GM21515 (cell line): ENCODE data around the gene ZDHHC5.
"Not testable (repeated sequence)": the region's sequence is repeated elsewhere in the genome, so short reads cannot be mapped to it uniquely, and the experiment has no call there.

ENCODE experiments used
- ATAC-seq: cut with Tn5 transposase; IDR thresholded peaks from one replicate; pipeline ENCODE4 v1.9.1; 2021; ENCODE audit not compliant: unreplicated experiment

ZDHHC5 gene

DNA sequence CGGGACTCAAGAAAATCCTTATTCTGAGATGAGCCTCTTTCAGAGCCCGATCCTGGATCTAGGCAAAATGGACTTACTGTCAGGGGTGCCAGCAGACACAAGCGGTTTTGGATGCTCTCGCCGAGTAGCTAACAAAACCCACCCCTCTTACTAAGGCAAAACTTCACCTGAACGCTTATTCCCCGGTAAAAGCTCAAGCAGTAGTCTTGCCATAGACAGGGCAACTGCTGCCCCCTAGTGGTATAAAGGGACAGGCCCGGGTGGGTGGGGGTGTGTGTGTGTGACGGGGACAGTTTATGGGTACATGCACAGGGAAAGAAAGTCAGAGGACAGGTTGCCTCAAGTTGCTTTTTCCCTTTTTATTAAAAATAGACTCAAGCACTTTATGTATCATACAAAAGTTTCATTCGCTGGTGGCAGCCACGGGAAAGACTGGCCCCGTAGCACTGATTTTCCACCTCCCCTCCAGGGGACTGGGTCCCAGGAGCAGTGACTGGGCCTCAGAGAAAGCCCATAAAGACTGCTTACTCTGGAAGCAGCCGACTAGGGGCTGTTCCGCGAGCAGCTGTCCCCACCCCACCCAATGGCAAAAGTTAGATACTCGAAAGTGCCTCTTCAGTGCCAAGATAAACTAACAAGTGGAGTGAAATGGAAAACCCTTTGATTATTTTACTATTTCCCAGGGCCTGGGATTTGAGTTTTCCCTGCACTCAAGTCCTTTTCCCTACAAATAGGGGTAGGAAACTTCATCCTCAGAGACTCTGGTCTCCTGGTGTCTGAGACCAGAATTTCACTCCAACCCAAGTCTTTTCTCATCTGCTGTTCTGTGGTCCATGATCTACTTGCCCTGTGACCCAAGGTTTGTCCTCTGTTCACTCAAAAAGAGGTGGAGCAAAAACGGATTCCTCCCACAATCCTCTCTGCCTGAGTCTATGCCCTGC is 22.9 kb upstream of the ZDHHC5 start:
- peak; percentile 56 for ATAC-seq

DNA sequence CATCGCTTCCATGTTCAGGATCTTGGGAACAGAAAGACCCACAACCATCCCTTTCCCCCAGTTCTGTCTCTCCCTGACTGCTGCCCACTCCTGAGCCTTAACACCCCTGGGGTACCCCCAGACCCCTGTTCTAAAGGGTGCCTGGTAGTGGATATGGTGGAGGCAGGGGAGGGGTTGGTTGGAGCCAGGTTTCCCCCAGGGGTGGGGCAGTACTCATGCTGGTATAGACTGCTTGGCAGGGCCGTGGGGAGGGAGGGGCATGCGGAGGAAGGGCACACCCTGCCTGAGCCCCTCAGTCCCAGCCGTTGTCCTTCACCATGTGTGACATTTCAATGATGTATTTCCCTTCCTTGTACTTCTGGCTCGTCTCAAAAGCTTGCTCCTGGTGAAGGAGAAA is 22.2 kb upstream of the ZDHHC5 start:
- no peak for ATAC-seq

DNA sequence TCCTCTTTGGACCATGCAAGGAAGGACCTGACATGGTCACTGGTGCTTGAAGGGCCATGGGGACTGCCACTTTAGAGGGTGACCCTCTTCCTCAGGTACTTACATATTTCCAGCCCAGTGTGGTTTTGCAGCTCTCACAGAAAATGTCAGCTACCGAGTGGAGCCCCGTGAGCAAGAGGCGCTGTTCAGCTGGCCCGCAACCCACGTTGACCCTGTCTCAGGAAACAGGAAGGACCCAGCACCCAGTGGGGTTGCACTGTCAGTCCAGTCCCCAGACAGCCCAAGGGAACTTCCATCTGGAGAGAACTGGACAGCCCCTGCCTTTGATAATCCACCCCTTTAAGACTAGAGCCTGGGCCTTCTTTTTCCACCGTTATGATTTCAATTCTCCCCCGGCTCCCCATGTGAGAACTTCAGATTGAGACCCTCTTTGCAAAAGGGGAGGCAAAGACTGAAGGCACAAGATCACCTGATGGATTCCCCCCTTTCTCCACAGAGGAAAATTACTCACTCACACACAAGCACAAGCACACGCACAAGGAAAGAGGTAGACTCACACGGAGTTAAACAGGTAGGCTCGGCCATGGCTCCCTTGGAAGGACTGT is 21.6 kb upstream of the ZDHHC5 start:
- no peak for ATAC-seq

DNA sequence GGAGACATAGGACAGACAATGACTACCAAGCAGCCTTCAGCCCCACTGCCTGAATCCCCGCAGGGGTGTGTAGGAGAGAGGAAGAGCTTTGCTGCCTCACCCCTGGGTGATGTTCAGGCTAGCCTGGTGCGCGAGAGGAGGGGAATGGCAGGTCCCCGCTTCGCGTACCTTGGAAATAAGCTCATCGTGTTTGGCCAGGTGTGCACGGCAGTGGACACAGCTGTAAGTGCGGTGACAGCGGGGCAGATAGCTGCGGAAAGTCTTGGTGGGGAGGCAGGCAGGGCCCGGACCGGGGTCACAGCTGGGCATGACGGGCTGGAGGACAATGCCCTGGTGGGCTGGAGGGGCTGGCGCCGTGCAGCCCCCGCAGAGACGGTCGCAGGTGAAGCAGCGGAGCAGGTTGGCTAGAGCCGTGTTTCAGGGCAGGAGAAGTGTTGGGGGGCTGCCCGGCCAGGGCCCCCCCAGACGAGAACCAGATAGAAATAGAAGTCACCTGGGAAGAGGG is 21.1 kb upstream of the ZDHHC5 start:
- no peak for ATAC-seq

DNA sequence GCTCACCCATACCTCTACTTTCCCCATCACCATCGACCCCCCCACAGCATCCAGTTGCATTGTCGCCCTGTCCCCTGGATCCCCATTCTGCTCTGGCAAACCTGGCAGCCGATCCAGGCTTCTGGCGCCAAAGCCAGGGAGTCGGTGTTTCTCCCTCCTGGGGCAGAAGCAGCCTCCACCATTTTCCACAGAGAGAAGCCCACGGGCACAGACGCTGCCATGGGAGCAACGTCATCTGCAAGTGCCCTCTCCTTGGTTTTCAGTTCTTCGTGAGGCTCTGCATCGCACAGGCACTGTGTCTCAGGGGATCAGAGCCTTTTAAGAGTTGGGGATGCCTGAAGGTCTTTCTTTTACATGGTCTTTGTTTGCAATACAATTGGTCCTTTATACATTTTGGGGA is 20.5 kb upstream of the ZDHHC5 start:
- ATAC-seq = no peak

DNA sequence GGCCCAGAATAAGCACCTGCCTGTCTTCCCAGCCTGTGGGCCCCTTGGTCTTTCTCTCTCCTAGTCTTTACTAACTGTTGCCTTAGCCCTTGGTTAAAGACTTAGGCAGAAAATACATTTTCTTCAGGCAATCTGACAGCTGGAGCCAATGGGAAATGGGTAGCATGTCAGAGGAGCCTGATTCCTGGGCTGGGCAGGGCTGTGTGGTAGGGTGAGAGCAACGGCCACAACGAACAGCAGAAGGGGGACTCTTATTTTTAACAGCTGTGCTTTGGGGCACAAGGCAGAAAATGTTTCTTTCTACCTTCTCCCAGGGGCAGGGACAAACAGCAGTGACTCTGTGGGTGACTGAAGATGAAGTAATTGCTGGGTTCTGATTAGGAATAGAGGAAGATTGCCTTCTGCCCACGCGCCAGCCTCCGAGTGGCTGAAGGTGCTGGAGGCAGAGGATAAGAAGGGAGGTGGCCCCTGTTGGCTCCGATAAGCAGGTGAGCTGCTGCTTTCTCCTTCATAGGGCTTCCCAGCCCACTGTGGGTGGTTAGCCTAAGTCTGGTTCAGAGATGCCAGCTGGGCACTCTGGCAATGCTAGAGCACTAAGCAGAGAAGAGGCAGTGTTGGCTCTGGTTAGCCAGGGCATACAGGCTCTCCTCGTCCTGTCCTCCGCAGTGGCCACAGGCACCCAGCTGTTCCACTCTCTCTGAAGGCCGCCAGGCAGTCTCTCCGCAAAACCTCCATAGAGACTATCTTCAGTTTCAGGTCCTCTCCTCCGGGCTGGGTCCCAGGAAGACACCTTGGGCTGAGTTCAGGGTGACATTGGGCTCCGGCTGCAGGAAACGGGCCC is 19.7 kb upstream of the ZDHHC5 start:
- ATAC-seq = no peak

DNA sequence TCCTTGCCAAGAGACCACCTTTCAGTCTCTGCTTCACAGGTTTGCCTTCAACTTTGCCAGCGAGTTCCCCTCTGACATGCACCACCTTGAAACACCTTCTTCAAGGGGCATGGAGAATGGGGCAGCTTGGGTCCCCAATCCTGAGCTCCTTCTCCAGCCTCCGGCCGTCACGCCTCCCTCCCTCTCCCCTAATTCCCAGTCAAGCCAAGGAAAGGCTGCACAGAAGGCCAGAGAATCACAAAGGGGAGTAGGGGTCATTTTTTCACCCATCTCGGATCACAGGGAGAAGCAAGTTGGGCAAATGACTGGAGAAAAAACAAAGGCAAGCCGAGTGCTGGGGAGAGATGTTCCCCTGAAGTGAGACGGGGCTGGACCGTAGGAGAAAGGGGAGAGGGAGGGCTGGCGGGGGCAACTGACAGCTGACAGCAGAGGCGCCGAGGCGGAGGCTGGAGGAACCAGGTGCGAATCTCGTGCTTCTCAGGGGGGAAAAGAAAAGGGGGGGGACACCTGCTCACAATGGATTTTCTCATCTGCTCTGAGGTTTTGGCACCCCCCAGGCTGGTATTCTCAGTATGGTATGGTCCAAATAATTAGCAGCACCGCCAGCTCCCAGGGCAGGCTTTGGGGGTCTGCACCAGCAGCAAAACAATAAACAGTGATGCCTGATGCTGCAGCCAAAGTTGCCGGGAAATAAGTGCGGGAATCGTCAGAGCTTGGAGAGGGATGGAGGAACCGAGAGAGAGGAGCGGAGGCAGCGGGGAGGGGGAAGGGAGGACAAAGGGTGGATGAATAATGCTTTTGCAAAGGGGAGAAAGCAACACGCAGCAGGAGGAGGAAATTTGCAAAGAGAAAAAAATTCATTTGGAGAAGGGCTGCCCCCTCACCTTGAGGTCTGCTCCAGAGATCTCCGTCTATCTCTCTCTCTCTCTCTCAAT is 18.8 kb upstream of the ZDHHC5 start:
- ATAC-seq = no peak

DNA sequence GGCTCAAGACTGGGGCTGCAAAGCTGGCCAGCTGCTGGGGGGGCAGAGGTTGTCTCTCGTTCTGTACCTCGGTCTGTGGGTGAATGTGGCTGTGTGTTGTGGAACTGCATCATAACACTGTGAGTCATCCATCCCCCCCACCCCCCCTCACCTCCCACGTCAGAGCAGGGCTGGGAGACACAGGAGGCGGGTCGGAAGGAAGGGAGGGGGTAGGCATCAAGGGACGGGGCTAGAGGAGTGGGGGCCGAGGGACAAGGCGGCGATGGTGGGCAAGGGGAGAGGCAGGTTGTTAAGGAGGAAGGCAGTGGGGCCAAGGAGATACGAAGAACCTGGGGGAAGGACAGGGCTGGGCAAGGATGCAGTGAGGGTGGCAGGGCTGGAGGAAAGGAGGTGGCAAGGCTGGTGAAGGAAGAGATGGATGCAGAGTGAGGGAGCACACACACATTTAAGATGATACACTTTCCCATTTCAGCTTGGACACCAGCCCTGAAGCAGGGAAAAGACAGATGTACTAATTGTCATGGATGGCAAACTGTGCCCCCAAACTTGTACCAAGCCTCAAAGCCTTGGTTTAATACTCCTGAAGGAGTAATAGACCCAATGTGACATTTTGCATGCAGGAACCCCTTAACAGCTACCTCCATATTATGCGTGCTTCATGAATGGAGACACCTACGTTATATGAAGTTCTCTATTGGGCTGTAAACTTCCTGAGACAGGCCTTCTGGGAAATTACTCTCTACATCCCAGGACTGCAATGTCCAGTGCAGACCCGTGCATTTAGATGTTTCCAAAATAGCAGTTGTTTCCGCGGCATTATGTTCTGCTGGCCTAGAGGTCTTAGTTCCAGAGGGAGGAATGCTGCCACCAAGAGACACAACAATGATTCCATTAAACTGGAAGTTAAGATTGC is 17.8 kb upstream of the ZDHHC5 start, which contains the start of gene YPEL4:
TSS of gene YPEL4 (minus strand) at position 87 of the 913 bp plus-strand sequence. CDS start 2,805 bp downstream, outside the sequence.
- no peak for ATAC-seq

DNA sequence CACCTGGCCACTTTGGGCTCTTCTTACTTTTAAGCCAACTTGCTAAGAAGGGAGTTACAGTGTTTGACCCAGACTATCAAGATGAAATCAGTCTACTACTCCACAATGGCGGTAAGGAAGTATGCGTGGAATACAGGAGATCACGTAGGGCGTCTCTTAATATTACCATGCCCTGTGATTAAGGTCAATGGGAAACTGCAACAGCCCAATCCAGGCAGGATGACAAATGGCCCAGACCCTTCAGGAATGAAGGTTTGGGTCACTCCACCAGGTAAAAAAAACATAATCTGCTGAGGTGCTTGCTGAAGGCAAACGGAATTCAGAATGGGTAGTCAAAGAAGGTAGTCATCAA is 17.2 kb upstream of the ZDHHC5 start:
- ATAC-seq = no peak

DNA sequence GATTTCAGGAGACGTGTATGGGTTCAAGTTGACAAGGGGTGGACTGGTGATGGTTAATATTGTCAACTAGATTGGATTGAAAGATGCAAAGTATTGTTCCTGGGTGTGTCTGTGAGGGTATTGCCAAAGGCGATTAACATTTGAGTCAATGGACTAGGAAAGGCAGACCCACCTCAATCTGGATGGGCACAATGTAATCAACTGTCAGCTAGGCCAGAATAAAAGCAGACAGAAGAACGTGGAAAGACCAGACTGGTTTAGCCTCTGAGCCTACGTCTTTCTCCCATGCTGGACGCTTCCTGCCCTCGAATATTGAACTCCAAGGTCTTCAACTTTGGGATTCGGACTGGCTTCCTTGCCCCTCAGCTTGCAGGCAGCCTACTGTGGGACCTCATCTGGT is 16.5 kb upstream of the ZDHHC5 start:
- ATAC-seq = no peak

DNA sequence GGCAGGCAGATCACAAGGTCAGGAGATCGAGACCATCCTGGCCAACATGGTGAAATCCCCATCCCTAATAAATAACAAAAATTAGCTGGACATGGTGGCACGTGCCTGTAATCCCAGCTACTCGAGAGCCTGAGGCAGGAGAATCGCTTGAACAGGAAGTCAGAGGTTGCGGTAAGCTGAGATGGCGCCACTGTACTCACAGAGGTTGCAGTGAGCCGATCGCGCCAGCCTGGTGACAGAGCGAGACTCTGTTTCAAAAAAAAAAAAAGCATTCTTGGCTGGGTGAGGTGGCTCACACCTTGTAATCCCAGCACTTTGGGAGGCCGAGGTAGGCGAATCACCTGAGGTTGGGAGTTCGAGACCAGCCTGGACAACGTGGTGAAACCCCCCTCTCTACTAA is 15.7 kb upstream of the ZDHHC5 start:
- not testable (repeated sequence) for ATAC-seq

DNA sequence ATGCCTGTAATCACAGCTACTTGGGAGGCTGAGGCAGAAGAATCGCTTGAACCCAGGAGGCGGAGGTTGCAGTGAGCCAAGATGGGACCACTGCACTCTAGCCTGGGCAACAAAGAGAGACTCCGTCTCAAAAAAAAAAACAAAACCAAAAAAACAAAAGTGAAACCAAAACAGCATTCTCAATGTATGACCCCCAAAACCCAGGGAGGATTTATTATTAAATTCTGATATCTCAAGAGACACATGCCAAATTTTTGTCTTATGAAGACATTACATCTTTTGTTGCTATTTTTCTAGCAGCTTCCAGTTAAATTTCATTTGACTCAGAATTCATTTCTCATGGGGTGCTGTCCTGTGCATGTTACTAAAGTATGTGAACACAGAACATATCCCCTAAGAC is 15.3 kb upstream of the ZDHHC5 start:
- no peak for ATAC-seq

DNA sequence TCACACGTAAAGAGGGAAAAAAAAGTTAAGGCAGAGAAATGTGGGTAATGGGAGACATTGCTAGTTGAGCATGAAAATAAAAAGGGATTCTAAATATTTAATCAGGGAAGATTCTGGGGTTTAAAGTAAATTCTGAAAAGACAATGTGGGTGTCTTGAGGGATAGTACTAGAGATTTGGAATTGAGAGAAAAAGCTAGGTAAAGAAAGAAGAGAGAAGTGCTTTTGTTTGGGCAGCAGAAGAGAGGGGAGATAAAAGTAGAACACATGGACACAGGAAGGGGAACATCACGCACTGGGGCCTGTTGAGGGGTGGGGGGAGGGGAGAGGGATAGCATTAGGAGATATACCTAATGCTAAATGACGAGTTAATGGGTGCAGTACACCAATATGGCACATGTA is 14.8 kb upstream of the ZDHHC5 start:
- no peak for ATAC-seq

DNA sequence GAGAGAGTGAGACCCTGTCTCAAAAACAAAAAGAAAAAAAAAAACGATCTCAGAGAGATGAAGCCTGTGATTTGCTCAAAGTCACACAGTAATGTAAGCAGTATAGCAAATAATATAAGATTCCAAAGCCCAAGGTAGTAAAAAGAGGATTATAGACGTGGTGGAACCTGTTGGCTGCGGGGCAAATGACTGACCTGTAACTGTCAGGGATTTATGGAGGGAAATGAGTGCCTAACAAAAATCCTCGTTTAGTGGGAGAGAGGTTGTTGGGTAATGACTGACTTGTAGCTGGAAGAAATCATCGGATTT is 11.1 kb upstream of the ZDHHC5 start:
- ATAC-seq = no peak

DNA sequence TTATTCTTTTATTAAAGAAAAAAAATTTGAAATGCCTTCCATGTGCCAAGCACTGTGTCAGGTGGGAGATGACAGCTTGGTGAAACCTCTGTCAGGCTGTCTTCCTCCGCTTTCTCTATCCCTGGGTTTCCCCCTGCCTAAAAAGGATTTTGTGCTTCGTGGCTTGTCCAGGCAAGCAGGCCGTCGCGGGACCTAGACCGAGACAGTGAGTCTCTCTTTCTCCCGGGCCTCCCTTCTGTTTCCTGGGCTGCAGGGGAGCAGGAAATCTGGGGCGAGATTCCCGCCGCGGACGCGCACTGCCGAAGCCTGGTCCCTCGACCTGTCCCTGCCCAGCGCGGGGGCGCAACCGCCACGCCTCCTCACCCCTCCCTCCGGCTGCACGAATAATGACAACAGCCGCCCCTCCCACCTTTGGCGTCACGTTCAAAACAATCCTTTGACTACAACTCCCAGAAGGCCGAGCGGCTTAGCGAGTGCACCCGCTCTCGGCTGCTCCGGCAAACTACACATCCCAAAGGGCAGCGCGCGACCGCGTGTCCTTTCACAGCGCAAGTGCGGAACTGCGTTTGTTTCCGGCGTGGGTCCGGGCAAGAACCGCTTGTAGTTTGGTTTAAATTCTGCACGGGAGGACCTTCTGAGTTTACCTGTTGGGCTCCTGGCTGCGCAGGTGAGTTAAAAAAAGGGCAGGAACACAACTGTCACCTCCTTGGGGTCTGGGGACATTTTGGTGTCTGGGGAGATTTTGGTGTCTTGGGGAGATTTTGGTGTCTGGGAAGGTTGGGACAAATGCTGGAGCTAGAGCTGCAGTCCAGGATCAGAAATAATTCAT is 10.5 kb upstream of the ZDHHC5 start, which contains the start of gene CLP1:
TSS of gene CLP1 (plus strand) at position 569 of the 829 bp plus-strand sequence. CDS start 1,715 bp downstream, outside the sequence.
- ATAC-seq = peak; percentile 97

DNA sequence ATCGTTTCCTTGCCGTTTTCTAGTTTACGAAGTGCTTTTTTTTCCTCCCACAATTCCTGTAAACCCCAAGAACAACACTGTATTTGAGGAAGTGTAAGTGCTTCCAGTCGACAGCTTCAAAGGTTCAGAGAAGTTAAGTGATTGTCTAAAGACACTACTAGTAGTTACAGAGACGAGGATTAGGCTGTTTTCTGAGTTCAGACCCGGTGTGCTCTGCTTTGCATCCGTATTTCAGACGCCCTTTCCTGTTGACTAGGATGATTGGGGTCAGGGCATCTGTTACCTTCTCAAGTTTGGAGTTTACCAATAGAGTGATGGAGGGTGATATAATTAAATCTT is 9.9 kb upstream of the ZDHHC5 start:
- ATAC-seq = no peak

DNA sequence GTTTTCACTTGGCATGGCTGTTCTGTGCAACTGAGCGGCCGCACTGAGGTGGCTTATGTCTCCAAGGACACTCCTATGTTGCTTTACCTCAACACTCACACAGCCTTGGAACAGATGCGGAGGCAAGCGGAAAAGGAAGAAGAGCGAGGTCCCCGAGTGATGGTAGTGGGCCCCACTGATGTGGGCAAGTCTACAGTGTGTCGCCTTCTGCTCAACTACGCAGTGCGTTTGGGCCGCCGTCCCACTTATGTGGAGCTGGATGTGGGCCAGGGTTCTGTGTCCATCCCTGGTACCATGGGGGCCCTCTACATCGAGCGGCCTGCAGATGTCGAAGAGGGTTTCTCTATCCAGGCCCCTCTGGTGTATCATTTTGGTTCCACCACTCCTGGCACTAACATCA is 8.2 kb upstream of the ZDHHC5 start:
- no peak for ATAC-seq

DNA sequence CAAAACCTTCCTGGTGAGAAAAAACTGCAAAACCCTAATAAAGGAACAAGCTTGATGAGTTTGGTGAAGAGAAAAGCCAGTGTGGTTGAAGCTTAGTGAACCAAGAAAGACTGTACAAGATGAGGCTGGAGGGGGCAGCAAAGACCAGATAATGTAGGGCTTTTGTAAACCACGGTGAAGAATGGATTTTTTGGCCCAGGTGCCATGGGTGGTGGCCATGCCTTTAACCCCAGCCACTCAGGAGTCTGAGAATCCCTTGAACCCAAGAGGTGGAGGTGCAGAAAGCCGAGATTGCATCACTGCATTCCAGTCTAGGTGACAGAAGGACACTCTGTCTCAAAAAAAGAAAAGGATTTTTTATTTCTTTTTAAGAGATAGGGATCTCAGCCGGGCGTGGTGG is 5.0 kb upstream of the ZDHHC5 start:
- no peak for ATAC-seq

DNA sequence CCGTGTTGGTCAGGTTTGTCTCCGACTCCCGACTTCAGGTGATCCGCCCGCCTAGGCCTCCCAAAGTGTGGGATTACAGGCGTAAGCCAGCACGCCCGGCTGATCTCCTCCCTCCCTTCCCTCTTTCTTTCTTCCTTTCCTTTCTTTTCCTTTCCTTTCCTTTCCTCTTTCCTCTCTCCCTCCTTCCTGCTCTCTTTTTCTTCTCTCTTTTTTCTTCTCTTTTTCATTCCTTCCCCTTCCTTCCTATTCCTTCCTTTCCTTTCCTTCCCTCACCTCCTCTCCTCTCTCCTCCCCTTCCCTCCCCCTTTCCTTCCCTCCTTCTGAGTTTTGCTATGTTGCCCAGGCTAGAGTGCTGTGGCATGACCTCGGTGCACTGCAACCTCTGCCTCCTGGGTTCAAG is 3.9 kb upstream of the ZDHHC5 start:
- no peak for ATAC-seq
